Fibroblast of lung (primary cell): Measurements from ENCODE around the gene PLEKHO2.

Experiments used
- EZH2 ChIP-seq: IDR thresholded peaks from 2 replicates; pipeline ENCODE4 v1.5.1; 2012; ENCODE audit warnings: low read length, control low read depth, mild to moderate bottlenecking; ENCODE audit errors: missing control alignments
- TF ChIP-seq, protein P1 (sequence below), 2 donors: IDR thresholded peaks in 1 of 2; conservative IDR thresholded peaks in 1 of 2; 1 replicate in 1 of 2; 2 replicates in 1 of 2; pipeline ENCODE4 v1.5.1; 2011 to 2012; ENCODE audit warnings: low read length in 2 of 2, control low read depth in 1 of 2, inconsistent platforms in 1 of 2, low read depth in 1 of 2, mild to moderate bottlenecking in 1 of 2

- TF ChIP-seq, protein P1, sequence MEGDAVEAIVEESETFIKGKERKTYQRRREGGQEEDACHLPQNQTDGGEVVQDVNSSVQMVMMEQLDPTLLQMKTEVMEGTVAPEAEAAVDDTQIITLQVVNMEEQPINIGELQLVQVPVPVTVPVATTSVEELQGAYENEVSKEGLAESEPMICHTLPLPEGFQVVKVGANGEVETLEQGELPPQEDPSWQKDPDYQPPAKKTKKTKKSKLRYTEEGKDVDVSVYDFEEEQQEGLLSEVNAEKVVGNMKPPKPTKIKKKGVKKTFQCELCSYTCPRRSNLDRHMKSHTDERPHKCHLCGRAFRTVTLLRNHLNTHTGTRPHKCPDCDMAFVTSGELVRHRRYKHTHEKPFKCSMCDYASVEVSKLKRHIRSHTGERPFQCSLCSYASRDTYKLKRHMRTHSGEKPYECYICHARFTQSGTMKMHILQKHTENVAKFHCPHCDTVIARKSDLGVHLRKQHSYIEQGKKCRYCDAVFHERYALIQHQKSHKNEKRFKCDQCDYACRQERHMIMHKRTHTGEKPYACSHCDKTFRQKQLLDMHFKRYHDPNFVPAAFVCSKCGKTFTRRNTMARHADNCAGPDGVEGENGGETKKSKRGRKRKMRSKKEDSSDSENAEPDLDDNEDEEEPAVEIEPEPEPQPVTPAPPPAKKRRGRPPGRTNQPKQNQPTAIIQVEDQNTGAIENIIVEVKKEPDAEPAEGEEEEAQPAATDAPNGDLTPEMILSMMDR (conservative IDR thresholded peaks at IDR 0.05 in 1 of 2, IDR thresholded peaks at IDR 0.05 in 1 of 2; ENCODE audit: low read depth in 1 of 2, low read length in 2 of 2) = no peak
- TF ChIP-seq EZH2 = no peak
Observed at GRCh38 chr15:64896371-64897069, 54.8 kb downstream of the PLEKHO2 start.
